GM19025 (cell line): Measurements from ENCODE around the gene SH3TC2.

Experiments
- ATAC-seq: cut with Tn5 transposase; IDR thresholded peaks from one replicate; pipeline ENCODE4 v1.9.1; 2021; ENCODE audit warnings: mild to moderate bottlenecking, low read depth, moderate library complexity; ENCODE audit not compliant: unreplicated experiment

SH3TC2 gene

DNA sequence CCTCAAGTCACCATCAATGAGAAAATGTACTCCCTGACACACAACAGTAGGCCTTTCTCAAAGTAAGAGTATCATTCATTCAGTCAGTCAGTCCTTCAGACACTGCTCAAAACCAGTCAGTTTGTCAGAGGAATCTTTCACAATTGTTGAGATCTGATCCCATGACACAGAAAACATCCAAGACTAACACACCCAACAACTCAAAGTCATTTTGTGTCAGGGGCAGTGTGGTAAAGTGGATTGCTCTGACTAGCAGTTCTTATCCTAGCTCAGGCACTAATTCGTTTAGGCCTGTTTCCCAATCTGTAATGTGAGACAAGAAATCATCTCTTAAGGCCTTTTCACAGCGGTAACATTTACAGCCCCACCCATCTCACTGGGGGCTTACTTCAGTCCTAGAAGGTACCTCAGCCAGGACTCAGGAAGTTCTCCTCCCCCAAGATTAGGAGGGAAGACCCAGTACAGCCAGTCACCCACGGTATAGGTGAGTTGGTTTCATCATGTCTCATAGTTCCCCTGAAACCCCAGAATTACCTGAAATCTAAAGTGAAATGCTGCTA is 31.9 kb downstream of the SH3TC2 start:
- ATAC-seq = no peak

DNA sequence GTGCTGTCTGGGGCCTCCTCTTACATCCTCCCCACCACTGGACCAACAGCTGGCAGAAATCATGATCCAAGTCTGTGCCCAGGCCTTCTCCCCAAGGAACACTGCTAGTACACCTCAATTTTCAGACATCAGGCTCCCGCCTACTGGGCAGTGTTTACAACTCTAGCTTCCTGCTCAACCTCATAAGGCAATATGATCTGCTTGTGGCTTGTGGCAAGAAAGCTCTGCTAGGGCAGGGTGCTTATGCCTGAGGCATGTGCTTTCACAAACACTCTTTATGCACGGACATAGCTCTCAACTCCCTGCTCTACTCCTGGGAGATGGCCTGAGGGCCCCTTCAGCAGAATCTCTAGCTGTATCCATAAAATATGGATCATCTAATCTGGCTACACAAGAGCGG is 32.5 kb downstream of the SH3TC2 start:
- ATAC-seq = no peak

DNA sequence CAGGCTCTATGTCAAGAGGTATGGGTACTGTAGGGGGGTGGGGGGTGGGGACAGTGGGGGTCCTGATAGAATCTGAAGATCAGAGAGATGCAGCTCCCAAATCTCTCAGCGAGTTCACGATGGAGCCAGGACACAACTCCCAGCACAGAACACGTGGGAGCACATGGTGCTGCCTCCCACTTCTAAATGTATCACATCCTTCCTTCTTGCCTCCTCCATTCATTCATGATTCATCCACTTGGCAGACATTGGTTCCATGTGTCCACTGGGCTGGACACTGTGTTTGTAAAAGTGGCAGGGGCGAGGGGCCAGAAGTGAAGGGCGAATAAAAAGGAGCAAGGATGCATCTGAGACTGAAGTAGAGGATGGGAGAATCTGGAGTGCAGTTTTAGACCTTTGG is 33.9 kb downstream of the SH3TC2 start:
- ATAC-seq = no peak

DNA sequence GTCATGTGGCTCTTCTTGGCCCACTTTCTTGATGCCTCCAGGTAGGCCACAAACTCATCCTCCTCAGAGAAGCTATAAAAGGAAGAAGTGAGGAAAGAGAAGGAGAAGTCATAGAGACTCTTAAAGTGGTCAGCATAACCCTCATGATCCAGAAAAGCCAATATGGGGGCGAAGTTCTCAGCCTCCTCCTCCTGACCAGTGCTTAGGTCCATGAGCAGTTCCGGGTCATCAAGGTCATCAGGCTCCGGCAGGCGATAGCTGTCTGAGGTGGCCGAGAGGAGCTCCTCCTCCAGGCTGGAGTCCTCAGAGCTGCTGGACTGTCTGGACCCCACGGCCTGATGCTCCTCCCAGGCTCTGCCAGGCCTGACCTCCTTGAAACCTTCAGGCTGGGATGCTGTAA is 34.7 kb downstream of the SH3TC2 start:
- ATAC-seq = no peak

DNA sequence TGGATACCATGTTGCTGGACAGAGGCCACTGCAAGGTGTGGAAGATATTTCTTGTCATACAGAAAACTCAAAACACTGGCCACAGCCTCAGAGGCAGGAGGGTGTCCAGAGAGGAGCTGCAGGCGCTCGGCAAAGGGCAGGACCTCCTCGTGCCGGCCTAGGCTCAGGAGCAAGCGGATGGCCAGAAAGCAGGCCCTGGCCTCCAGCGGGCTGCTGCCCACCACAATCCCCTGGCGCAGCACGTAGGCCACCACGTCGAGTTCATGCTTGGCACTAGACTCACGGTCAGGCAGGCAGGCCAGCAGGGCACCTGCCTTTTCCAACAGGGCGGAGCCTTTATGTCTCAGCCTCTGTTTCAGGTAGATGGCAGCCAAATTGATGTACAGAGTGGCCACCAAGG is 35.2 kb downstream of the SH3TC2 start:
- no peak for ATAC-seq

DNA sequence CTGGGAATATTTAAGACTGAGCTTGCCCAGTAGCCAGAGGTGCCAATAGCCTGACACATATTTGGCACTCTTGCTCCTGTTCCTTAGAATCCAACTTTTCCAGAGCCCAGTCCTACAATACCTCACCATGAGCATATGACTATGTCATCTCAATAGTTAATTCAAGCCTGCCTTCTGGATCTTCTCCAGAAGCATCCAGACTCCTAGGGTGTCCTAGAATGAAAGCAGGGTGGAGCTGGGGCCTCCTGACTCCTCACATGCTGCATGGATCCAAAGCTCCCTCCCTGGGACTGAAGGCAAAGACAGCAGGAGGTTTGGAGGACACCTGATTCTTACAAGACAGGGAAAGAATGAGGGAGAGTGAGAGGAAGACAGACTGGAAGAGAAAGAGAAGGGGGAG is 37.9 kb downstream of the SH3TC2 start:
- ATAC-seq = no peak

DNA sequence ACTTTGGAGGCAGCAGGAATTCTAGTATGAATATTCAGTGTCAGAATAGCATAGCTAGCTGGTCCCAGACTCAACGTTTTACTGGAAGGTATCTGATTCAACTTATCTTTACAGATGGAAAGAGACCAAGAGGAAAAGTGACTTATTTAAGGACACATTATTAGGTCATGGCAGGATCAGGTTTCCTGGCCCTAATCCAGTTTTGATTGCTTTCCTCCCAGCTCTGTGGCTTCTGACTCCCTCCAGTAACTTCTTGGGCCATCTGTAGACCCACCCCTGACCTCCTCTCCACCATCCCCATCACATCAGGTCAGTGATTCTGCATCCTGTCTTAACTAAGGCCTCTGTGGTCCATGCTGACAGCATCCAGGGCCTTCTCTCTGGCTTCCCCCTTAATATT is 38.4 kb downstream of the SH3TC2 start:
- ATAC-seq = no peak

DNA sequence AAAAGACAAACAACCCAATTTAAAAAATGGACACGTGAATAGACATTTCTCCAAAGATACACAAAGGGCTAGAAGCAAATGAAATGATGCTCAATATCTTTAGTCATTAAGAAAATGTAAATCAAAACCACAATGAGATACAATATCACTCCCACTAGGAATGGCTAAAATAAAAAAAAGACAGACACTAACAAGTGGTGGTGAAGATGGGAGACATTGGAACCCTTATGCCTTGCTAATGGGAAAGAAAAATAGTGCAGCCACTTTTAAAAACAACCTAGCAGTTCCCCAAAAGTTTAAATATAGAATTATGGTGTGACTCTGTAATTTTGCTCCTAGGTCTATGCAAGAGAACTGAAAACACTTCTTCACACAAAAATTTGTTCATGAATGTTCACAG is 40.7 kb downstream of the SH3TC2 start:
- no peak for ATAC-seq

DNA sequence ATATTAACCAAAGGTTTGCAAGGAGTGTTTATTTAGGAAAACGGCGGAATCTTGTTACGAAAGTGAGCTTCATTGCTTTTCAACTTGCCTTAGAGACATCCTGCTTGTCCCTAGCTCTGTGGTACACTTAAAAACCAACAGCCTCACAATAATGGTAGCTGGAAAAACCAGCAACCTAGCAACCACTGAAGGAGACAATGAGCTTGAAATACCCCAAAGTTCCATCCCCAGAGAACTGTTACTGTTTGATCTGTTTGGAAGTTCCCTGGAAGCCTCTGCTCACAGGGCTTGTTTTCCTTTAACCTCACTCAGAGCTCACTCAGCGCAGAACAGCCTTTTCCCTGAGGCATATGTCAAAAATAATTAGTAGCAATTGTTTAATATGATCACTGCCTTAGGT is 43.2 kb downstream of the SH3TC2 start:
- no peak for ATAC-seq

DNA sequence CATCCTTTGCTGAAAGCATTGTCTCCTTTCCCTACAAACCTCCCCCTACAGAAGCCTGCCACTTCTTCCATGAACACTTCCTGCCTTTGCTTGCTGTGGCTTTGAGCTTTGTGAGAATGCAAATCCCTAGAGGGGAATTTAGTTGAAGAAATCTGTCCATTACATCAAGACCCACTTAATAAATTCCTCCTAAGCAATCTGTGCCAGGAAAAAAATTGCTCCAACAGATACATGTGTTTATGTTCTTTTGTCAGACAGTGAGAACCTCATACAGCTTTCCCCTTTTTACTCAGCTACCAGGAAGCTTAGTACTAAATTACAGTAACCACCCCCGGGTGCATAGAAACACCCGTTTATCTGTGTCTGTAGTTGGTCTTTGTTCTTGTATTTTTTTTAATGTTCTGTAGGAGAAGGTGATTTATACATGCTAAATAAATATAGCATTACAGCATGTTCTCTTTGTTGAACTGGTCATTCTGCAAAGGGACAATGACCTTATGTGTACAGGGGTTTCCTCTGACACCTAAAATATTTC is 43.9 kb downstream of the SH3TC2 start:
- ATAC-seq = no peak

DNA sequence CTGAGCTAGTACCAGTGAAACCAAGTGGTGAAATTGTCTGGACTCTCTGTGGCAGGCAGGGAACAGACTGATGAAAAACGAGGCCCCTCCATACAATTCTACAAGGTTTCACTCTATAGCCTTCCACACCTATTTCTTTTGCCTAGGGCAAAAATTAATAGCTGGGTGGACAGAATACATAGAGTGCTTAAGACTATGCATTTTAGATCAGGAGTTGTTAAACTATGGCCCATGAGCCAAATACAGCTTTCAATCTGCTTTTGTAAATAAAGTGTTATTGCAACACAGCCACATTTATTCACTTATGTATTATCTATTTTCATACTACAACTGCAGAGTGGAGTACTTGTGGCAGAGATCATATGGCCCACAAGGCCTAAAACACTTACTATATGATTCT is 45.2 kb downstream of the SH3TC2 start:
- no peak for ATAC-seq

DNA sequence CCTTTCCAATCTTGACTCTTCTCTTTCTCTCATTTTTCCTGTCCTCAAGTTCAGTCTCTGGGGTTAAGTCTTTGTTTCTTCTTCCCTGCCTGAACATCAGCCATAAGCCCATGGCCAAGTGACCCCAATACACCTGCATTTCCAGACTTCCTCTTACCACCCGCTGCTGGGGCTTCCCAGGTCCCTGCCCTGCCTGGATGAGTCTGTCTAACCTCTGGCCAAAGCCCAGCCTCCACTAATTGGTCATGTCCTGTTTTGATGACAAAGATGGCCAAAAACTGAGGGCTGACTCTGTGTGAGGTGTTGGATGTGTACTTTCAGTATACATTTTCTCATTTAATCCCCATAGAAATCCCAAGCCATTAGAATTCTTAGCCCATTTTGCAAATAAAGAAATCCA is 47.3 kb downstream of the SH3TC2 start:
- ATAC-seq = no peak

DNA sequence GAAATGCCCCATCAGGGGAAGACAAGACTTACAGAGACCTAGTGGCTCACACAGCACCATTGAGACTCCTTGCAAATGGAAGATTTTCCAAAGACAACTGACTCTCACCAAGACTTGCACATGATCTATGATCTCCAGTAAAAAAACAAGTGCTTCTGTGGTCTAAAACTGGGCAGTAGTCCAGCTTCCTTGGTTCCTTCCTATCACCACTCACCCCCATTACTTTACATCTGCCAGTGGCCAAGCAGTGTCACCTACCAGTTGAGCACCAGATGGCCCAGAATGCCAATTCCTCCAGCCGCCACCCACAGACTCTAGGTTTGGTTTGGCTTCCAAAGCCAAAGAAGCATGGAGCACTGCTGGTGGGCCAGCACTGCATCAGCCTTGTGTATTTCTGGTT is 47.7 kb downstream of the SH3TC2 start:
- ATAC-seq = no peak

DNA sequence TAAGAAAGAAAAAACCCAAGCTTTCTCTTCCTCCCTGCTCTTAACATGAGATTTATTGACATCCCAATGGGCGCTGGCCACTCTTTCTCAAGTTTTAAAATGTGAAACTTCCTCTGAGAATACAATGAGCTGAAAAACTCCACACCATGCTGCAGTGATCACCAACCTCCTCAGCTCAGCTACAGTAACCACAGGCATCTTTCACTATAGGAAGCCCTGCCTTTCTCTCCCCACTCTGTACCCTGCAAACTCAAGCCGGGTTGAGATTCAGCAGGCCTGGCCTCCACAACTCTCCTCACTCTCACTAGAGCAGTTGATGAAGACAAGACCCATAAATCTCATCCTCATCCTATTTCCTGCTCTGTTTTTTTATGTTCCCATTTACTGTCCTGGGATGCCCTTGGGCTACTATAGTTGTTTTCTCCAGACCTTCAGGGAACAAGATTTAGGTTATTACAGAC is 48.3 kb downstream of the SH3TC2 start:
- no peak for ATAC-seq

DNA sequence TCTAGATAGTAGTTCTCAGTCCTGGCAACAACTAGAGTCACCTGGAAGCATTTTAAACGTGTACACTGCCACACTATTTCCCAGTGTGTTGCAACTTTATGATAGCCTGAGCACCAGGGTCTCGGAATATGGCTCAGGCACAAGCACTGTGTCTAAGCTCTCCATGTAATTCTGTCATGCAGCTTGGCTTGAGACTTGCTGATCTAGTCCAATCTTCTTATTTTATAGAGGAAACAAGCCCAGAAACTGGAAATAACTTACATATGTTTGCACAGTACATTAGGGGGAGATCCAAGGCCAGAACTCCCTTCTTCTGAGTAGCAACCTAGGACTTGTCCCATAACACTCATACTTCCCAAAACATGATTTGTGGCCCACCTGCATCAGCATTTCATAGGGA is 49.1 kb downstream of the SH3TC2 start:
- no peak for ATAC-seq

DNA sequence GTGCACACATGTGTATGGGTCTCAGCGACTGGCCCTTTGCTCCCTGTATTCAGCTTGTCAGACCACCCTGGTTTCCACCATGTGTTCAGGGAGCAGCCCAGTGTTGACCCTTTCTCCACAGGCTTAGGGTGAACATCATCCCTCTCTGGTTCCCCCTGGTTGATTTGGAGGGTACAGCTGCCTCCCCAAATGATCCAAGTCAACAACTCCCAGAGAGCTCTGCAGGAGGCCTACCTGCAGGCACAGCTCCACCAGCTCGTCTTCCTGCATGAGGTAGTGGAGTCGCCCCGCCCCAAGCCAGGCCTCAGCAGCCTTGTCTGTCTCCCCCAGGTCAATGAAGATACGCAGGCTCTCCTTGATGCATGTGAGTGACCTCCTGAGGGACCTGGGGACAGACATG is 50.5 kb downstream of the SH3TC2 start:
- no peak for ATAC-seq

DNA sequence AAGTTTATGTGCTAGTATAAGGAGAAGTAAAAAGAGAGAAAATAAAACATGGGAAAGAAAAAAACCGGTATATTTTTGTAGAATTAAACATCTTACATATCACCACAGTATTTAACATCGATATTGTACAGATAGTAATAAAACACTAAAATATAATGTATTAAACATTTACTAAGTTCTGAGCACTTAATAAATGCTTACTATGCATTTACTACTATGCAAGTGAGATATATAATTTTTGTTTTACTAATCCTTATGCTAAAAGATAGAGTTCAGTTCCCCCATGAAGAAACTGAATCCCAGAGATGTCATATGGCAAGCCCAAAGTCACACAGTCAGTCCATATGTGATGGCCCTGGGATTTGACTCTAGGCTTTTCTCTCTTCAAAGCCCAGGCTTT is 51.1 kb downstream of the SH3TC2 start:
- ATAC-seq = no peak

DNA sequence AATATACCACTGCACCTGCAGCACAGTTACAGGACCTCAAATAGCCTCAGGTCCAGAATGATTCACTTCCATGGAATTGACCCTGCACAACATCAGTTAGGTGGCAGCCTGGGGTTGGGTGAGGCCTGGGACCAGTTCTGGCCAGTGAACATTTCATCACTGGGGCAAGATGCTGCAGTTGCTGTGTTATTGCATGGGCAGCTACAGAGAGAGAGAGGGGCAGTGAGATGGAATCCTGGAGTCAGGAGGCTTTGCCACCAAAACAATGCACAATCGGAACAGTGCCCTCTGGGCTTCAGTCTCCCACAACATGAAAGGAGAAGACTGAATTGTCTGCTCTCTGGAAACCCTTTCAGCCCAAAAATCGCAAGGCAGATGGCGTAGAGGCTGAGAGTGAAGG is 51.8 kb downstream of the SH3TC2 start:
- no peak for ATAC-seq

DNA sequence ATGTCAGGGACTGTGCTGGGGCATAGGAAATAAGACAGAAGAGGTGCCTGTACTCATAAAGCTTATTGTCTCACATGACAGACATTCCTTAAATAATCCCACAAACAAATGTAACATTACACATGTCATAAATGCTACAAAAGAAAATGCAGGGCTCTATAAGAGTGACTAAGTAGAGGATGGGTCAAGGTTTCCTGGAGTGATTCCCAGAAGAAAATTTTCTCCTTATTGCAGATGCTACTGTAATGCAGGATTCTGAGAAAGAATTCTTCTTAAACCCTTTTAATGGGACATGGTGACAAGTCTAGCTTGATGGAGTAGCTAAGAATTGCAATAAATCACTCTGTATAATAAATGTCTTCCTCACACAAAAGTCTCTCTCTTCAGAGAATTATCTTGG is 55.7 kb downstream of the SH3TC2 start:
- no peak for ATAC-seq

DNA sequence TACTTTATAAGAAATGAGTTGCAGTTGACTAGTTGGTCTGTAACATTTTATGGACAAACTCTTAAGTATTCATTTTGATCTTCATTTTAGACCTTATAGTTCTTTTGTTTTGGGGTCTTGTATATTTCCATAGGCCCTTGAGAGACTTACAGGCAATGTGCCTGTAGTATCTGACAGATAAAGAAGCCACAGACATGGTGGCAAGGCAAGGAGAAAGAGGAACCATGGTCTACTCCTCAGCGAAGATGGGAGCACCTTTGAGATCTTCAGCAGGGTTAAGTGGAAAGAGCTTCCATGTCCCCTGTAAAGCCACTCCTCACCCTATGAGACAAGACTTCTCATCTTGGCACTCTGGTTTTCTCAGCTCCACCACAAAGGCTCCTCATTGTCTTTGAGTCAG is 56.4 kb downstream of the SH3TC2 start:
- no peak for ATAC-seq

DNA sequence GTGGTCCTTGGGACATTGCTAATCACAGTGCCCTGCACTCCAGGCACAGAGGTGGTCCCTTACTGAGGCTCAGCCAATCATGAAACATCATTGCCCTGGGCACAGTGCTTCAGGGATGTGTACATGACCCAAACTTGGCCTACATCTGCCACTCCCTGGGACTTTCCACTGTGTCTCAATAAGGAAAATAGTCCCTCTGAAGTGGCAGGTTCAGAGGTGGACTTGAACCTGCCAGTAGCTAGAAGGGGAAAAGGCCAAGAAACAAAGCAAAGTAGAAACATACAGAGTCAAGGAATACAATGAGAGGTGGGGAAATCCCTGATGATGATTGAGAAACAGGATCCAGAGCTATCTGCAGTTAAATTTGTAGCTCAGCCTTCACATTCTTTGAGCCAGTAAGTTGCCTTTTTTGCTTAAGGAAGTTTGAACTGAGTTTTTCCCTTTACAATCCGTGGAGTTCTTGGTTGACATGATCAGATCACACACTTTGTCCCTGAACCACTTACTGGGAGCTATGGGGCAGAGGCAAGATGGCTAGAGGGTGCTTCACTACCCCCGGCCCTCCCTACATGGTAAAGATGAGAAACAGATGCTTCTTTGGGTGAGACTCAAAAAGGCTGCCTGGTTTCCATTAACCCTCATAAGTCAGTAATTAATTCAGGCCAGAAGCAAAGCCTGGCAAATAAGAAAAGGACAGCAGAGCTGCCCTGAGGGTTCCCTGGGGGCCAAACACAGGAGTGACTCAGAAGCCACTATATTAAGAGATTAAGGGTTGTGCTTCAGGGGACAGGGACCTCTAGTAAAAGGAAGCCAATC is 57.6 kb downstream of the SH3TC2 start:
- ATAC-seq = no peak

DNA sequence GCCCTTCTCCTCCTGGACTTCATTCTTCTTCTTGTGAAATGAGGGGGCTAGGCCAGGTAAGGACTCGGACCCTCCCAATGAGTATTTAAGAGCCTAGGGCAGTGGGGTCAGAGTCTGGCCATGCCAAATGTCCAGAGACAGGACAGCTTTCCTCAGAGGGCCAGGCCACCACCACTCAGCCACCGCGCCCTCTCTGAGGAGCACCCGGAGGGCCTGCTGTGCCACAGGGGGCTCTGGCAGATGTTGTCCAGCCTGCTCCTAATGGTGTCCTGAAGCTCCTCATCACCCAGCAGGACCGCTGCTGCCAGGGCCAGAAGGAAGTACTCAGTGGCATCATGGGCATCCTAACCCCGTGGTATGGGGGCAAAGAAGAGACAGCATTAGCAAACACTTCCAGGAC is 58.3 kb downstream of the SH3TC2 start:
- no peak for ATAC-seq
